BJ (cell line): ENCODE data around the gene LTF. TPM values are rescaled to one million over a fixed set of nuclear protein-coding genes. Genes with fewer than 3 reads are reported as not detected.

Experiments
- CTCF ChIA-PET: fragments of 350-600 bp; formaldehyde crosslinking; extraction: SDS; loops from one replicate; lab custom pipeline; 2021; ENCODE audit warnings: antibody characterized with exemption, inconsistent platforms; lab: Yijun Ruan, JAX
- POLR2A ChIA-PET: fragments of 300-600 bp; sonication (Branson Sonifier 250); formaldehyde crosslinking; extraction: SDS; loops from one replicate; lab custom pipeline; 2021; ENCODE audit warnings: antibody characterized with exemption; lab: Charles Lee
- DNase-seq: peaks from one replicate; pipeline ENCODE4 v3.0.0-alpha.2; 2011; ENCODE audit warnings: low read depth
- H3K27me3 ChIP-seq: 2 replicates; pipeline ENCODE4 v1.6.0; 2011; ENCODE audit warnings: low read length; ENCODE audit not compliant: control insufficient read depth, insufficient read depth
- H3K36me3 ChIP-seq: 2 replicates; pipeline ENCODE4 v1.5.1; 2011; ENCODE audit warnings: low read length; ENCODE audit not compliant: control insufficient read depth, insufficient read depth
- H3K4me3 ChIP-seq: 2 replicates; pipeline ENCODE4 v1.5.1; 2011; ENCODE audit warnings: low read depth, mild to moderate bottlenecking, control low read depth, low read length
- CTCF ChIP-seq: IDR thresholded peaks from 2 replicates; pipeline ENCODE4 v1.5.1; 2011; ENCODE audit warnings: low read depth, mild to moderate bottlenecking, control low read depth, inconsistent platforms, low read length, moderate library complexity; ENCODE audit not compliant: insufficient read depth
- polyA plus RNA-seq: library from polyadenylated mRNA; depleted of rRNA; stranded (reverse); fragments of >200 nt; gene quantifications from 2 replicates; pipeline ENCODE4 v1.2.3, GENCODE V29; 2011

LTF gene
- polyA plus RNA-seq, 1 experiment = not detected

- DNase-seq = no peak
- ChIA-PET POLR2A (no interaction called here), CTCF (interaction anchor here (0.6 to 7.3 kb wide), 18 partner anchors 9 to 394 kb away, joined by 3 to 182 read pairs (median 14); partner anchors contain the start of genes LRRC2 and RTP3)
- H3K36me3 ChIP-seq = no peaks in the 10 kb centered on the region
- H3K27me3 ChIP-seq = no peaks in the 10 kb centered on the region
- TF ChIP-seq CTCF = no peak
- H3K4me3 ChIP-seq = no peak overlapping the region
These were observed 25.8 kb upstream of the LTF start for GRCh38 chr3:46490338-46491084.

DNA sequence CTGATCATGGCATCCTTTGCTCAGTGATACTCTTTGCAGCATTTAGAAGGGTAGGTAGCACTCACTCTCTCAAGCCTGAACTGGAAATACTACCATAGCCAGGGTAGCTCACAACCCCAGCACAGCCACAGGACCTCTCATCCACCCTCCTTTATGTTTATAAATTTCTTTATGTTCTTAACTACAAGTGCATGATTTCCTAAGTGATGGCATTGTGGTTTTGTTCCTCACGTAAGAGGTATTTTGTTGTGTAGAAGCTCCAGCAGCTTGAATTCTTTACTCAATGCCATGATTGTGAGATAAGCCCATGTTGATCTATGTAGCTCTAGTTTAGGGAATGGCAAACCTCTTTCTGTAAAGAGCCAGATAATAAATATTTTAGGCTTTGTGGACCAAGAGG, 25.2 kb upstream of the LTF start:
- CTCF ChIA-PET = interaction anchor here (0.5 to 7.3 kb wide), 30 partner anchors 9 to 409 kb away, joined by 3 to 182 read pairs (median 9); partner anchors contain the start of genes LRRC2 and RTP3
- no peak for TF ChIP-seq CTCF
- POLR2A ChIA-PET = no interaction called here
- H3K27me3 ChIP-seq = no peaks in the 10 kb centered on the region
- H3K36me3 ChIP-seq = no peaks in the 10 kb centered on the region
- DNase-seq = no peak
- H3K4me3 ChIP-seq = no peak overlapping the region

GRCh38 chr3:46489381-46489780, 24.7 kb upstream of the LTF start:
- no peak for TF ChIP-seq CTCF
- CTCF ChIA-PET = interaction anchor here (0.5 to 7.3 kb wide), 44 partner anchors 9 to 408 kb away, joined by 3 to 182 read pairs (median 6); partner anchors contain the start of genes ALS2CL, LRRC2 and RTP3
- H3K27me3 ChIP-seq = no peaks in the 10 kb centered on the region
- POLR2A ChIA-PET = no interaction called here
- no peak for DNase-seq
- H3K4me3 ChIP-seq = no peak overlapping the region
- no peaks in the 10 kb centered on the region for H3K36me3 ChIP-seq

GRCh38 chr3:46488735-46489361, 24.1 kb upstream of the LTF start:
- CTCF ChIA-PET = interaction anchor here (0.6 to 7.3 kb wide), 59 partner anchors 8 to 558 kb away, joined by 3 to 182 read pairs (median 5); partner anchors contain the start of genes ALS2CL, LRRC2 and RTP3
- POLR2A ChIA-PET = no interaction called here
- H3K4me3 ChIP-seq = no peak overlapping the region

More at GRCh38 chr3:46488735-46489361, 24.1 kb upstream of the LTF start:
- Histone ChIP-seq H3K36me3 (no peaks in the 10 kb centered on the region), H3K27me3 (no peaks in the 10 kb centered on the region; the same call in 1 of the 2 replicates)
- DNase-seq = no peak
- peak; percentile 100 for TF ChIP-seq CTCF
